HepG2 (cell line): ENCODE results near the gene DIAPH3.

Experiments used
- CTCF ChIP-seq: sonication (generic); formaldehyde crosslinking; IDR thresholded peaks from 2 replicates; pipeline ENCODE4 v1.5.0; 2020; ENCODE audit warnings: mild to moderate bottlenecking, missing genetic modification reagents, moderate library complexity
- MAX ChIP-seq: IDR thresholded peaks from 2 replicates; pipeline ENCODE4 v1.6.1; 2012; ENCODE audit warnings: inconsistent platforms
- POLR2A ChIP-seq, 2 experiments: IDR thresholded peaks; 2 replicates each; pipeline ENCODE4 v1.6.1; 2011; ENCODE audit warnings: low read depth in 2 of 2, low read length in 2 of 2, mild to moderate bottlenecking in 1 of 2, moderate library complexity in 1 of 2; ENCODE audit not compliant: insufficient read depth in 1 of 2
- RXRB ChIP-seq: IDR thresholded peaks from 2 replicates; pipeline ENCODE4 v1.6.1; 2016; ENCODE audit warnings: borderline replicate concordance, missing genetic modification reagents, missing compliant biosample characterization
- ZNF543 ChIP-seq: sonication (generic); formaldehyde crosslinking; IDR thresholded peaks from 2 replicates; pipeline ENCODE4 v1.4.0; 2020; ENCODE audit warnings: mild to moderate bottlenecking, missing genetic modification reagents

GRCh38 chr13:59834801-59835200 is 328.9 kb downstream of the DIAPH3 start:
- TF ChIP-seq ZNF543 (no peak), MAX (no peak), RXRB (no peak), CTCF (CRISPR knock-in tag) (no peak), POLR2A (IDR thresholded peaks at IDR 0.05; ENCODE audit: insufficient read depth in 1 of 2, low read depth in 2 of 2, low read length in 2 of 2) (no peak)
